ENCODE measurements around the gene UGT1A3.
"Not testable (repeated sequence)": the region's sequence is repeated elsewhere in the genome, so short reads cannot be mapped to it uniquely, and the experiment has no call there.

UGT1A3 gene

DNA sequence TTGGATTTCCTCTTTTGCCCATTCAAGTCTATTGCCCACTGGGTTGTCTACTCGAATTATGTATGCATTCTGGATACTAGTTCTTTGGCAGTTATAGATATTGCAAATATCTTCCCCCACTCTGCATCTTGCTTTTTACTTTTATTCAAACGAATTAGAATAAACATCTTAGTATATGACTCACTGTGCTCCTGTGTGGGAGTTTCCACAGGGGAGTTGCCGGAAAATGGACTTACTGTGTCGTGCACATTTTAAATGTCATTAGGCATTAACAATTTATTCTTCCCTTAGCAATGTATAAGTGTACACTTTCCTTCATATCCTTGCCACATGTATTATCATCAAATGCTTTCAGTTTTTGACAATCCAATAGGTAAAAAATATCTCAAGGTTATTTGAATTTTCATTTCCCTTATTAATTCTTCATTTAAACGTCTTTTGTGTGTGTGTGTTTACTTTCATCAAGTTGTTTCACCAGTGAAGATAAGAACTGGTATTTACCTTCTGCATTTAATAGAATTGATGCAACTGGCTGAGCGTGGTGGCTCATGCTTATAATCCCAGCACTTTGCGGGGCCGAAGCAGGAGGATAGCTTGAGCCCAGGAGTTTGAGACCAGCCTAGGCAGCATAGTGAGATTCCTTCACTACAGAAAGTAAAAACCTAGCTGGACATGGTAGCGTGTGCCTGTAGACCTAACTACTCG lies 20.8 kb upstream of the UGT1A3 start:
- DNase-seq, result no peak

GRCh38 chr2:233708942-233709341 lies 19.9 kb upstream of the UGT1A3 start:
- DNase-seq, result no peak

DNA sequence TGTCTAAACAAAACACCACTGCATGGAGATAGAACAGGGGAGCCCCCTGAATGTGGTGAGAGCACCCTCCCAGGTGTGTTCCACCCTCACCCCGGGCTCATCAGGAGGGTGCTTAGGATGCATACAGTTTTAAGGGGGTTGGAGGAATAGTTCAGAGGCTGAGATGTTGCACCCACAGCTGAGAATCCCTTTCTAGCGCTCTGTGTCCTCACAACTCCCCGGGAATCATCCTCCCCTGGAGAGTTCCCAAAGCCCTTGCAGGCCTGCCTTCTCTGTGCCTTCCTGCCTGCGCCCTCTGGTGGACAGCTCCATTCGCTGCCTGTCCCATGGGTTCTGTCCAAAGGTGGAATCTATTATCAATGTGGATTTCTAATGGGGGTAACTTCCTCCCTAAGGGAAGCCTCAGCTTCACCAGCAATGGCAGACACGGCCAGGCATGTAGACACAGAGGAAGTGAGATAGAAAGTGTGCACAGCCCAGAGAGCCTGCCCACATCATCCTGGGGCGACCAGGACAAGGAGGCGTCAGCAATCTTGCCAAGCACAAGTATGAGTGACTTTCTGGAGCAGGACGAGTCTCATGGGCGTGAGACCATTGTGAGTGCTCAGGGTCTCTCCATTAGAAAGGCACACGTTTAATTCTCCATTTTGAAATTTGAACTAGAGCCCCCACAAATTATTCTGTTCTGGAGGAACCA lies 17.4 kb upstream of the UGT1A3 start:
- peak in 41 of 51 donors; percentile 2 to 78 (median 42) for DNase-seq

- no peak for DNase-seq
Measured at GRCh38 chr2:233712611-233713261, 16.1 kb upstream of the UGT1A3 start, which contains the start of gene UGT1A5. UGT1A5 (plus strand) TSS chr2:233712907; CDS start chr2:233712992, 85 bp downstream.

DNA sequence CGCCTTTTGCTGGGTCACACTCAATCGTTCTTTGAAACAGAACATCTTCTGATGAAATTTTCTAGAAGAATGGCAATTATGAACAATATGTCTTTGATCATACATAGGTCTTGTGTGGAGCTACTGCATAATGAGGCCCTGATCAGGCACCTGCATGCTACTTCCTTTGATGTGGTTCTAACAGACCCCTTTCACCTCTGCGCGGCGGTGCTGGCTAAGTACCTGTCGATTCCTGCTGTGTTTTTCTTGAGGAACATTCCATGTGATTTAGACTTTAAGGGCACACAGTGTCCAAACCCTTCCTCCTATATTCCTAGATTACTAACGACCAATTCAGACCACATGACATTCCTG lies 15.6 kb upstream of the UGT1A3 start:
- no peak for DNase-seq

- DNase-seq, result no peak
Measured at GRCh38 chr2:233714121-233714520, 14.7 kb upstream of the UGT1A3 start.

- no peak for DNase-seq
Measured at GRCh38 chr2:233718552-233718951, 10.3 kb upstream of the UGT1A3 start, which contains the start of gene UGT1A4. UGT1A4 (plus strand) TSS chr2:233718736; CDS start chr2:233718821, 85 bp downstream.

DNA sequence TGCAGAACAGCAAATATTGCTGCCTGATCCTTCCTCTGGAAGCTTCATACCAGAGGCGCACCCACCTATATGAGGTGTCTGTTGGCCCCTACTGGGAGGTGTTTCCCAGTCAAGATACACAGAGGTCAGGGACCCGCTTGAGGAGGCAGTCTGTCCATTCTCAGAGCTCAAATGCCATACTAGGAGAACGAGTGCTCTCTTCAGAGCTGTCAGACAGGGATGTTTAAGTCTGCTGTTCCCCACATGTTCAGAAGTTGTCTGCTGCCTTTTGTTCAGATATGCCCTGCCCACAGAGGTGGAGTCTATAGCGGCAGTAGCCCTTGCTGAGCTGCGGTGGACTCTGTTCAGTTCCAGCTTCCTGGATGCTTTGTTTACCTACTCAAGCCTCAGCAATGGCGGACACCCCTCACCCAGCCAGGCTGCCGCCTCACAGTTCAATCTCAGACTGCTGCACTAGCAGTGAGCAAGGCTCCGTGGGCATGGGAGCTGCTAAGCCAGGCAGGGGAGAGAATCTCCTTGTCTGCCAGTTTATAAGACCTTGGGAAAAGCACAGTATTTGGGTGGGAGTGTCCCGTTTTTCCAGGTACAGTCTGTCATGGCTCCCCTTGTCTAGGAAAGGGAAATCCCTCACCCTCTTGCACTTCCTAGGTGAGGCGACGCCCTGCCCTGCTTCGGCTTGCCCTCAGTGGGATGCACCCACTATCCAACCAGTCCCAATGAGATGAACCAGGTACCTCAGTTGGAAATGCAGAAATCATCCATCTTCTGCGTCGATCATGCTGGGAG lies 8.2 kb downstream of the UGT1A3 start:
- DNase-seq, result not testable (repeated sequence)

DNA sequence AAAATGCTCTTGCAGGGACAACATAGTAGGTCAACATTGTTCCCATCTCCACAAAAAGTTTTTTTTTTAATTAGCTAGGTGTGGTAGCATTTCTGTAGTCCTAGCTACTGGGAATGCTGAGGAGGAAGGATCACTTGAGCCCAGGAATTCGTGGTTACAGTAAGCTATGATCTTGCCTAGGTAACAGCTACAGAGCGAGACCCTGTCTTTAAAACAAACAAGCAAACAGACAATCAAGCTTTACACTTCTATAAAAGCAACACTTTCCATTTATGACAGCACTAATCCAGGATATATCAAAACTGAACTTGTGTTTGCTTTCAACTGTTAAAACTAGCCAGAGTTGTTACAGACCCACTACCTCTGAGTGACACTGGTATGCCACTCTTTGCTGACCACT lies 12.0 kb downstream of the UGT1A3 start:
- DNase-seq, result no peak

GRCh38 chr2:233743464-233744259 lies 14.8 kb downstream of the UGT1A3 start:
- DNase-seq, result no peak

DNA sequence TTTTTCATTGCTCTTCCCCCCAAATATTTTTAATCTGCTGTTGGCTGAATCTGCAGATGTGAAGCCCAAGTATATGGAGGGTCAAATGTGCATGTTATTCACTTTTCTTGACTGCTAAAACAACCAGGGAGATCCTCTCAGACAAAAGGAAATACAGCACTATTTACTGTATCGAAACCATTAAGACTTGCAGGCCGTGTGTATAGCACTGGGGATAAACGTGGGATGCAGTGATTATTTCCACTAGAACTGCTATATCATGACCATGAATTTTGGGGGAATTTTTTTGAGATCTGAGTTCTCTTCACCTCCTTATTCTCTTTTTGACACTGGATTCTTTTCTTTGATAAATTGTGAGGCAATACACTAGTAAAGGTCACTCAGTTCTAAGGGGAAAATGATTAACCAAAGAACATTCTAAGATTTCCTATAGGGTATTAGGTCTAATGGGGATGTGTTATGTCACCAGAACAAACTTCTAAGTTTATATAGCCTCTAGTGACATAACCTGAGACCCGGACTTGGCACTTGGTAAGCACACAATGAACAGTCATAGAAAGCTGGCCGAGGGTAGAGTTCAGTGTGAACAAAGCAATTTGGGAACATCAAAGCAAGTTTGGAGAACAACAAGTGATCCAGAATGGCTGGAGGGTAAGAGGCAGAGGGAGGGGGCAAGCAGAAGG lies 16.4 kb downstream of the UGT1A3 start:
- no peak for DNase-seq

GRCh38 chr2:233745838-233746237 lies 17.0 kb downstream of the UGT1A3 start:
- DNase-seq, result not testable (repeated sequence)

GRCh38 chr2:233746475-233747282 lies 17.8 kb downstream of the UGT1A3 start:
- DNase-seq, result no peak

DNA sequence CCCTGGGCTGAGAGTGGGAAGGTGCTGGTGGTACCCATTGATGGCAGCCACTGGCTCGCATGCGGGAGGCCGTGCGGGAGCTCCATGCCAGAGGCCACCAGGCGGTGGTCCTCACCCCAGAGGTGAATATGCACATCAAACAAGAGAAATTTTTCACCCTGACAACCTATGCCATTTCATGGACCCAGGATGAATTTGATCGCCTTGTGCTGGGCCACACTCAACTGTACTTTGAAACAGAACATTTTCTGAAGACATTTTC lies 18.4 kb downstream of the UGT1A3 start:
- DNase-seq, result no peak

GRCh38 chr2:233750689-233751088 lies 21.8 kb downstream of the UGT1A3 start:
- DNase-seq, result not testable (repeated sequence)

DNA sequence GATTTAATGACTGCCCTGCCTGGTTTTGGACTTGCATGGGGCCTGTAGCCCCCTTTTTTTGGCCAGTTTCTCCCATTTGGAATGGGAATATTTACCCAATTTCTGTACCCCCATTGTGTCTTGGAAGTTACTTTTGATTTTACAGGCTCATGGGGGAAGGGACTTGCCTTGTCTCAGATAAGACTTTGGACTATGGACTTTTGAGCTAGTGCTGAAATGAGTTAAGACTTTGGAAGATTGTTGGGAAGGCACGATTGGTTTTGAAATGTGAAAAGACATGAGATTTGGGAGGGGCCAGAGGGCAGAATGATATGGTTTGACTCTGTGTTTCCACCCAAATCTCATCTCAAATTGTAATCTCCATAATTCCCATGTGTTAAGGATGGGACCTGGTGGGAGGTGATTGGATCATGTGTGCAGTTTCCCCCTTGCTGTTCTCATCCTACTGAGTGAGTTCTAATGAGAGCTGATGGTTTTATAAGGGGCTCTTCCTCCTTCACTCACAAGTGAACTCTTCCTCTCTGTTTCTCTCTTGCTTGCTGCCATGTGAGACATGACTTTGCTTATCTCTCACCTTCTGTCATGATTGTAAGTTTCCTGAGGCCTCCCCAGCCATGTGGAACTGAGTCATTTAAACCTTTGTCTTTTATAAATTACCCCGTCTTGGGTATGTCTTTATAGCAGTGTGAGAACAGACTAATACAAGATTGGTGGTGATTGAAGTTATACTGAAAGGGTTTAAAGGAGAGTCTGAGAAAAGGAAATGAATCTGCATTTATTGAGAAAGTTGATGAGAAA lies 22.6 kb downstream of the UGT1A3 start:
- DNase-seq, result not testable (repeated sequence)

DNA sequence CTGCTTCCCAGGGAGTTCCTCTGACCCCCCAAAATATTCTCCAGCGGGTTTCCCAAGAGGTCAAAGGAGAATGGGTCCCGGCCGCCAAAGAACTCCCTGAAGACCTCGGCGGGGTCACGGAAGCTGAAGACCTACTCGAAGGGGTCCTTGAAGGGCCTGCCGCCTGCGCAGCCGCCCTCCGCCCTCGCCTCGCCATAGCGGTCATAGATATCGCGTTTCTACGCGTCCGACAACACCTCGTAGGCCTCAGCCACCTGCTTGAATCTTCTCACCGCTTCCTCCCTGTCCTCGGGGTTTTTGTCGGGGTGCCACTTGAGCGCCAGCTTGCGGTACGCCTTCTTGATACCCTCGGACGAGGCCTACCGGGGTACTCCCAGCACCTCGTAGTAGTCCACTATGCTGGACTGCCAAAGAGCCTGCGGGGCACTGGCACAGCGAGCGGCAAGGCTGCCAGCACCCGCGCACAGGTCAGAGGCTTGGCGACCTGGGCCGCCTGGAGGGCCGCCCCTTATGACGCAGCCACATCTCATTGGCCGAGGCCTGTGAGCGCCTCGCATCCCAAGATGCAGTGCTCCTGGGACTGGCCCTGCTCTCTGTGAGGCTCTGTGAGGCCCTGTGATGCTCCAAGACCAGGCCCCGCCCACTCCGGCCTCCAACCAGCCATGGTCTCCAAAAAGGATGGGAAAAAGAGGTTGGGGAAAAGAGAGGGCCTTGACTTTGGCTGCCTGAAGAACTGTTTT lies 26.2 kb downstream of the UGT1A3 start:
- no peak for DNase-seq
